Stimulated activated CD4-positive, alpha-beta T cell treated with anti-CD3 and anti-CD28 coated beads, Interleukin-4, amount 100 ng/mL, for 48 hours (primary cell): ENCODE results near the gene MRTFA.
A peak's percentile ranks its signal among the peaks of the same experiment; 100 is the strongest.

Source experiments
- DNase-seq, 2 donors: peaks; one replicate each; pipeline ENCODE4 v3.0.0-alpha.2; 2020; ENCODE audit warnings: low read depth in 2 of 2

The MRTFA gene

GRCh38 chr22:40463683-40464082, 172.8 kb downstream of the MRTFA start:
- DNase-seq: no peak

DNA sequence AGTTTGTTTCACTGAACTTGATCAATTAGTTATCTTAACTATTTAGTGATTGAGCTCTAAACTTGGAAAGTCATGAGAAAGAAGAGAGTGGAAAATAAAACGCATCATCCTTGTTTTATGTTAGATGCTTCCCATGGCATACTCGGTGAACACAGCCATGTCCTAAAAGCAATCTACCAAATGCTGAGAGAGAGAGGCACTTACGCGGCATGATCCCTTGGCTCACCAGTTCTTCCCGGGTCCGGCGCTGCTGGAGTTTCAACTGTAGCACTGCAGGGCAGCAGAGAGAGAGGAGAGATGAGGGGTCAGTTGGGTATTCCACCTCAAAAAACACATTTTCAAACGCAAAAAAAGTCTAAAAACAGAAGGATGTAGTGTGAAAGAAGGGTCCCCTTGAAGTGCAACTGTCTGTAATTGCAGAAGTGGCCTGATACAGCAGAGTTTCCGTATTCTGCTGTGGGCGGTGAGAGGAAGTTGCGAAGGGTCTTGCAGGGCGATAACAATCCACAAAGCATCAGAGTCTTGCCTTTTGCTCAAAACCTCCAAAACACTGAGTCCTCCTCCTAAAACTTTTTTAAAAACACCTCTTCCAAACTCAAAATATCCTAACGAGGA, 173.4 kb downstream of the MRTFA start:
- DNase-seq: peak; percentile 24 to 36

DNA sequence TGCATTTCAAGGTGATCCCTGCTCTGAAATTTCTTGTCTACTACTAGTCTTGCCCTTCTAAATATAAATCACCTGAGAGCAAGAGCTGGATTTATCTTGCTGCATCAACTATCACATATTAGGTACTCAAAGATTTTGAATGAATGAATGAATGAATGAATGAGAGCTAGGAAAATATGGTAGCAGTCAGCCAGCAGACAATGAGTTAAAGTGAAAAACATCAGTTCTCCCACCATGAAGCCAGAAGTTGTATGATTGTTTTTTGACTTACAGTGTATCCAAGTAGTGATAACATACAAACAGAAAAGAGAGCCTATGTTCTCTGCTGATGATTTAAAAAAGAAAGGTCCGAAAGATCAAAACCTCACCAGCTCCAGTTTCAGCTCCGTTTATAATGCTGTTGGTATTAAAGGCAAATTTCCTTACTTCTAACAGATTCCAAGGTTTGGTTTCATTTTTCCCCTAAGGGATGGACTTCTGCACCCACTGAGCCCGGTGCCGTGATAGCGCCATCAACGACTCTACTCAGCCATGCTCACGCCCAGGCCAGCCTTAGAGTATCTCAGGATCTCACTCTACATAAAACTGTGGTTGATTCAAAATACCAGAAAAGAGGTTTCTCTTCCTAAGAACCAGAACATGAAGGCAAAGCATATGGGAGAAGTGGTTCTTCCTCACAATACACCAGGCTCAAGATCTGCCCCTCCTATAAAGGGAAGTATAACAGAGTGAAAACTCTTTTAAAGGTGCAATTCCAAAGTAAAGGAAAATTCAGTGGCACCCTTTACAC, 174.1 kb downstream of the MRTFA start:
- peak in 1 of 2 donors; percentile 16 for DNase-seq

DNA sequence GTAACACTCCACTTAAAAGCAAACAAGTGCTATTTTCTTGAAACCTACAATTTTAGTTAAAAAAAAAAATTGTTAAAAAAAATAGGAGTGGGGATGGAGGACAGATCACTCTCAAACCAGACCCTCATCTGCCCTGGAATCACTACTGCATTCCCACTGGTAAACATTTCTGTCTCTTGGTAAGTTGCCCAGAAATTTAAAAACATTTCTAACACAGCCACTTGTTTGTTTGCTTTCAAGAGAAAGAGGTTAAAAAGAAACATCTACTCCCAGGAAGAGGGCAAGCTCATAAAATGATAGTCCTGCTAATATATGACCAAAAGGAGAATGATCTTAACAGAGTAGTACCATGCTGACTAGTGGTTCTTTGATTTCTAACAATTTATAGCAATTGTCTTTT, 182.8 kb downstream of the MRTFA start:
- no peak for DNase-seq

GRCh38 chr22:40452730-40453487, 183.6 kb downstream of the MRTFA start:
- no peak for DNase-seq

DNA sequence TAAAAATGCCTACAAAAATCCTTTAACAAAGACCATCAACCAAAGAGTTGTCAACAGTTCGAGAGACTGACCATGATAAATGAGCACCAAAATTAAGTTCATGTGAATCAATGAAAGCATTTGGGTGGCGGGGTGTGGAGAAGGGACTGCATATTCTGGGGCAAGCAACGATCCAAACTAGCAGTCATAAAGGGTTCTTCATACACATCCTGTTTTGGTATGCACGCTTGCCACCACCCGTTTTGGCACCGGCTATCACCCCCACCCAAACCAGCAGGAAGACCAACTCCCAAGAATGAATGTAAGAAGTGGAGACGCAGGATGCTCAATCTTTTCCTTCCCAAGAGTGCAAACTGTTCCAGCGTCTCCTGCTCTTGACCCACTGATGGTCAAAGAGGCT, 185.3 kb downstream of the MRTFA start:
- DNase-seq: no peak

DNA sequence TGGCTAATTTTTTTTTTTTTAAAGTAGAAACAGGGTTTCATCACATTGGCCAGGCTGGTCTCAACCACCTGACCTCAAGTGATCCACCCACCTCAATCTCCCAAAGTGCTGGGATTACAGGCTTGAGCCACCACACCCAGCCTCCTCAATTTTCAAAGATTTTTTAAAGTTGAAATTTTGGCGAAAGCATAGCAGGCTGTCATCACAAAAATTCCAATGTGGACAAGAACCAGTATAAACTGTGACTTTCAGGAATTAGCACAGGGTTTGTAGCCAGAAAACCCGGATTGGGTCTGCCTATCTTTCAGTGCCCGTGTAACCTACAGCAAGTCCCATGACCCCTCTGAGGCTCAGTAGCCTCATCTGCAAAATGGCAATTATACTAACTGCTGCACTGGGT, 185.9 kb downstream of the MRTFA start:
- DNase-seq: no peak

DNA sequence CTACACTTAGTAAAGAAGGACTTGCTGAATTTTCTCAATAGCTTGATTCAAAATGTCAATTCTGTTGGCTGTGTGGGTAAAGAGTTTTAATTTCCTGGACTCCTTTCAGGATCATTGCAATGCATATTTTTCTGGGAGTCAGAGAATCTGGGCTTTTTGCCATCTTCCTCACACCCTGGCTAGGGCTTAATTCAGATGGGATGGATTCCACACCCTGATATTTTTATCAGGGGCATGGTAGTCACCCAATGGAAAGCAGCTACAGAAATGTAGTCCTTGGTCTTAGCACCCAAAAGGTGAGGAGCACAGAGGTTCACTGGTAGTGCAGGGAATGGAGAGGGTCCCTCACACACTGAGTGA, 186.9 kb downstream of the MRTFA start:
- no peak for DNase-seq

DNA sequence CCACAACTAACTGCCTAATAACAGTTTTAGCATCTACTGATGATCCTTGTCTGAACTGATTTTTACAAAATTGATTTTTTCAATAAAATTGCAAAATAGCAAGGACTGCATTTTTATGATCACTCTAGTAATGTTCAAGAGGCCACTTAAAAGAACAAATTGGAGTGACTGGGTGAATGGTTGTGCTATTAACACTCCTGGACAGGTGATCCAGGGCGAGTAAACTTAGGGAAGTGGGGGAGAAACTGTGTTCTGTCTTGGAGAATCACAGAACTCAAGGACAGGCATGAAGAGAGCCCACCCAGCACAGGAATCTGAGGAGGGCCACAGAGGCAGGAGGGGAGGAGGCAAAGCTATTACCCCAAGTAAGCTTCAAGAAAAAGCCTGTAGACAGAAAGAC, 190.3 kb downstream of the MRTFA start:
- no peak for DNase-seq

GRCh38 chr22:40444178-40444831, 192.2 kb downstream of the MRTFA start:
- no peak for DNase-seq

- no peak for DNase-seq
Observed at GRCh38 chr22:40443732-40444131, 192.8 kb downstream of the MRTFA start.

GRCh38 chr22:40441761-40442390, 194.6 kb downstream of the MRTFA start:
- no peak for DNase-seq

GRCh38 chr22:40436505-40437431, 199.8 kb downstream of the MRTFA start:
- DNase-seq: no peak

DNA sequence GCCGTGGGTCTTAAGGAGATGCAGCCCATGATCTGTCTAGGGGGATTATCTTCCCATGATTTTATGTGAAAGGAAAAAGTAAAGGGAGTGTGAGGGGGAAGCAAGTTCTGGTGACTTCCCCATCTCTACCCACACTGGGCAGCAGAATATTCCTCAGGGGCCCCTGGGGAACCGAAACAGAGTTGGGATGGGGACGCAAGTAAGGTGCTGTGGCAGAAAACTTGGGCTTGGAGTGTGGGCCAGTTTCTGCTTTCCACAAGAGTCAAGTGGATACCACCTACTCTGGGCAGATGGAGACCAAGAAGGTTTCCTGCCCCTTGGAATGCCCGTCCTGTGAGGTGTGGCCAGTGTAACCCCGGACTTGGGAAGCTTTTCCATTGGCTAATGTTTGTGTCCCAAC, 201.8 kb downstream of the MRTFA start:
- no peak for DNase-seq

DNA sequence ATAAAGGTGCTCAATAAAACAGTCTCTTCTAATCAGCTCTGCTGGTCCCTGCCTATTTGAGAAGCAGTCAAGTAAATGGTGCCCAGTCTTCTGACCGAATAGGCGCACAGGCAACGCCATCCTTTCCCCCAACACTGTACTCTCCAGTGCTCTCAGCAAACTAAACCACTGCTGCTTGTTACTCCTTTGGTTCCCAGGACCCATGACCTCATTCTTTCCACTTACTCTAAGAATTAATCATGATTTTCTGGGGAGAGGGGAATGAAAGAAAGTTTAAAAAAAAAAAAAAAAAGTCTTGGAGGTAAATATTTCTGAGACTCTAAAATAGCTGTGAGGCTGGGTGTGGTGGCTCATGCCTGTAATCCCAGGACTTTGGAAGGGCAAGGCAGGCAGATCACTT, 202.4 kb downstream of the MRTFA start:
- DNase-seq: no peak

DNA sequence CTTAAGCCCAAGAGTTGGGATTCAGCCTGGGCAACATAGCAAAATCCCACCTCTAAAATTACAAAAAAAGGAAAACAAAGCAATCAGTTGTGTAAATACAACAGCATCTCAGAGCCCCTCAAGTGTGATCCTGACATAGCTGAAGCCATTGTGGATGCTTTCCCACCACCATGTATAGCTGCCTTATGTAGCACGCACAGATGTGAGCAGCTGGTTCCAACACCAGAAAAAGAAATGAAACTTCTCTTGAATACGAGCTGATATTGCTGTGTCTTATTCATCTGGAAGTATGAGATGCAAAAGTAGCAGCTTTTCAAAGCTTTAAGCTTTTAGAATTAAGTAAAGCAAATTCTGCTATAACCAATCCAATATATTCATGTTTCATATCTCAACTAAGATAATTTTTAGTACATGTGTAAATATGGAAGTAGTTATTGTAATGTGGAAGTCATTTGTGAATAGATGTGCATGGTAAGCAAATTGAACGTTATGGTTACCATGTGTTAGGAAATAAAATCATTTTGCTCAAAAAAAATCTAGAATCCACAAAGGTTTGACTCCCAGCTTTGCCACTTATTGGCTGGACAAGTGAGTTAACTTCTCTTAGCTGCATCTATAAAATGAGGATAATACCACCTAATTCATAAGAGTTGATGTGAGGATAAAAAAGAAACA, 203.0 kb downstream of the MRTFA start:
- no peak for DNase-seq

GRCh38 chr22:40432625-40433024, 203.9 kb downstream of the MRTFA start:
- DNase-seq: no peak

- DNase-seq: no peak
Observed at GRCh38 chr22:40432157-40432556, 204.4 kb downstream of the MRTFA start.

DNA sequence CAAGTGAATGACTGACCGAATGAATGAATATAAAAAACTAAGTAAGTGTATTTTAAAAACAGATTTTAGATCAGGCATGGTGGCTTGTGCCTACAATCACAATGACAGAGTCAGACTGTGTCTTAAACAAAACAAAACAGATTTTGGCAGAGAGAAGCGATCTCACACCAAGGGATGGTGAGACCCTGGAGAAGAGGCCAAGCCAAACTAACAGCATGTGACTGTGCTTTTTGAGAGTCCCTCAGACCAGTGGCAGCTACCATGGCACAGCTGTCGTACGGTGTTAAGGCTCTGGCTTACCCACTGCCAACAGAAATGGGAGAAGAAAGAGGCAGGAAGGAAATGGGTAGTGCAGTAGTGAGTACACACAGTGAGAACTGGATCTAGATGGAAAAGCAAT, 205.5 kb downstream of the MRTFA start:
- DNase-seq: no peak

- DNase-seq: no peak
Observed at GRCh38 chr22:40429481-40429880, 207.0 kb downstream of the MRTFA start.
